ENCODE results near the gene BAZ1B.
"Not testable (repeated sequence)": the region's sequence is repeated elsewhere in the genome, so short reads cannot be mapped to it uniquely, and the experiment has no call there.

DNA sequence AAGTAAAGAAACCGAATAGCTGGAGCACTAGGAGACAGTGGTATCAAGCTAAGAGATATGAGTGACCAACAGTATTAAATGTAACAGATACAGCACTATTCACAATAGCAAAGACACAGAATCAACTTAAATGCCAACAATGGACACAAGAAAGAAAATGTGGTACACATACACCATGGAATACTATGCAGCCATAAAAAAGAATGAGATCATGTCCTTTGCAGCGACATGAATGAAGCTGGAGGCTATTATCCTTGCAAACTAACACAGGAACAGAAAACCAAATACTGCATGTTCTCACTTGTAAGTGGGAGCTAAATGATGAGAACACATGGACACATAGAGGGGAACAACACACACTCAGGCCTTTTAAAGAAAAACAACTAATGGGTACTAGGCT is 26.6 kb downstream of the BAZ1B start:
- TF ChIP-seq, protein P1, sequence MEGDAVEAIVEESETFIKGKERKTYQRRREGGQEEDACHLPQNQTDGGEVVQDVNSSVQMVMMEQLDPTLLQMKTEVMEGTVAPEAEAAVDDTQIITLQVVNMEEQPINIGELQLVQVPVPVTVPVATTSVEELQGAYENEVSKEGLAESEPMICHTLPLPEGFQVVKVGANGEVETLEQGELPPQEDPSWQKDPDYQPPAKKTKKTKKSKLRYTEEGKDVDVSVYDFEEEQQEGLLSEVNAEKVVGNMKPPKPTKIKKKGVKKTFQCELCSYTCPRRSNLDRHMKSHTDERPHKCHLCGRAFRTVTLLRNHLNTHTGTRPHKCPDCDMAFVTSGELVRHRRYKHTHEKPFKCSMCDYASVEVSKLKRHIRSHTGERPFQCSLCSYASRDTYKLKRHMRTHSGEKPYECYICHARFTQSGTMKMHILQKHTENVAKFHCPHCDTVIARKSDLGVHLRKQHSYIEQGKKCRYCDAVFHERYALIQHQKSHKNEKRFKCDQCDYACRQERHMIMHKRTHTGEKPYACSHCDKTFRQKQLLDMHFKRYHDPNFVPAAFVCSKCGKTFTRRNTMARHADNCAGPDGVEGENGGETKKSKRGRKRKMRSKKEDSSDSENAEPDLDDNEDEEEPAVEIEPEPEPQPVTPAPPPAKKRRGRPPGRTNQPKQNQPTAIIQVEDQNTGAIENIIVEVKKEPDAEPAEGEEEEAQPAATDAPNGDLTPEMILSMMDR (conservative IDR thresholded peaks at IDR 0.05; ENCODE audit: low read length), result not testable (repeated sequence)
- TF ChIP-seq EZH2phosphoT487 (IDR thresholded peaks at IDR 0.05; ENCODE audit: borderline replicate concordance, low read depth, low read length), result not testable (repeated sequence)

Data from OCI-LY7 (cell line).